HEK293 (cell line): ENCODE results near the gene ETV6.

ENCODE experiments used
- CTCF ChIA-PET: fragments of 350-600 bp; formaldehyde crosslinking; extraction: SDS; loops from one replicate; lab custom pipeline; 2021; ENCODE audit warnings: antibody characterized with exemption; lab: Yijun Ruan, JAX
- POLR2A ChIA-PET: fragments of 300-600 bp; formaldehyde crosslinking; extraction: SDS; loops from one replicate; lab custom pipeline; 2020; ENCODE audit warnings: antibody characterized with exemption, inconsistent platforms; lab: Yijun Ruan, JAX
- H3K27ac ChIP-seq: fragments of 200-500 bp; sonication (Bioruptor generic); 2 replicates; pipeline ENCODE4 v1.5.1; 2014; ENCODE audit warnings: low read depth, low read length, control low read depth, inconsistent platforms; ENCODE audit errors: extremely low read depth
- H3K36me3 ChIP-seq, 2 experiments: fragments of 200-500 bp in 1 of 2; sonication (Bioruptor generic) in 1 of 2; 1 replicate in 1 of 2; 2 replicates in 1 of 2; pipeline ENCODE4 v1.5.1; 2014 to 2017; ENCODE audit warnings: inconsistent platforms in 2 of 2, low read length in 2 of 2; ENCODE audit not compliant: control insufficient read depth in 2 of 2, insufficient read depth in 1 of 2
- H3K4me1 ChIP-seq: fragments of 200-500 bp; sonication (Bioruptor generic); 2 replicates; pipeline ENCODE4 v1.5.1; 2014; ENCODE audit warnings: mild to moderate bottlenecking, low read length, inconsistent platforms; ENCODE audit not compliant: control insufficient read depth, insufficient read depth
- H3K4me3 ChIP-seq: 2 replicates; pipeline ENCODE4 v1.5.1; 2011; ENCODE audit warnings: low read depth, mild to moderate bottlenecking, control low read depth, low read length, moderate library complexity
- H3K9me3 ChIP-seq: fragments of 200-500 bp; sonication (Bioruptor generic); 2 replicates; pipeline ENCODE4 v1.5.1; 2014; ENCODE audit warnings: low read depth, low read length, inconsistent platforms; ENCODE audit not compliant: control insufficient read depth, insufficient read depth
- BCL11A ChIP-seq: fragments of 450-650 bp; formaldehyde crosslinking; IDR thresholded peaks from 2 replicates; pipeline ENCODE4 v1.5.1; 2016; ENCODE audit warnings: low read depth, missing biosample characterization, missing genetic modification characterization
- HOXA7 ChIP-seq: sonication (generic); formaldehyde crosslinking; IDR thresholded peaks from 2 replicates; pipeline ENCODE4 v1.8.1; 2022; ENCODE audit warnings: missing genetic modification reagents, borderline replicate concordance
- HOXD13 ChIP-seq: sonication (generic); formaldehyde crosslinking; IDR thresholded peaks from 2 replicates; pipeline ENCODE4 v1.8.0; 2022; ENCODE audit warnings: missing genetic modification reagents, borderline replicate concordance
- KLF9 ChIP-seq: fragments of 450-650 bp; formaldehyde crosslinking; IDR thresholded peaks from 2 replicates; pipeline ENCODE4 v1.5.1; 2016; ENCODE audit warnings: missing biosample characterization, missing genetic modification characterization, low read depth
- SALL2 ChIP-seq: fragments of 450-650 bp; formaldehyde crosslinking; IDR thresholded peaks from 2 replicates; pipeline ENCODE4 v1.5.0; 2017; ENCODE audit warnings: missing biosample characterization, mild to moderate bottlenecking, missing genetic modification characterization, borderline replicate concordance
- TRIM28 ChIP-seq: IDR thresholded peaks from 2 replicates; pipeline ENCODE4 v1.6.1; 2011; ENCODE audit warnings: low read length, control low read depth, borderline replicate concordance
- WT1 ChIP-seq: fragments of 450-650 bp; formaldehyde crosslinking; IDR thresholded peaks from 2 replicates; pipeline ENCODE4 v1.5.1; 2016; ENCODE audit warnings: missing biosample characterization, missing genetic modification characterization
- ZBTB48 ChIP-seq: fragments of 450-650 bp; formaldehyde crosslinking; IDR thresholded peaks from 2 replicates; pipeline ENCODE4 v1.5.1; 2016; ENCODE audit warnings: missing biosample characterization, missing genetic modification characterization
- ZFP3 ChIP-seq: fragments of 450-650 bp; formaldehyde crosslinking; IDR thresholded peaks from 2 replicates; pipeline ENCODE4 v1.5.1; 2016; ENCODE audit warnings: low read depth, missing biosample characterization, missing genetic modification characterization
- ZFP69B ChIP-seq: fragments of 450-650 bp; formaldehyde crosslinking; IDR thresholded peaks from 2 replicates; pipeline ENCODE4 v1.5.1; 2016; ENCODE audit warnings: missing biosample characterization, missing genetic modification characterization
- ZNF248 ChIP-seq: fragments of 450-650 bp; formaldehyde crosslinking; IDR thresholded peaks from 2 replicates; pipeline ENCODE4 v1.5.1; 2017; ENCODE audit warnings: missing biosample characterization, missing genetic modification characterization
- ZNF350 ChIP-seq: fragments of 450-650 bp; formaldehyde crosslinking; IDR thresholded peaks from 2 replicates; pipeline ENCODE4 v1.5.0; 2017; ENCODE audit warnings: missing biosample characterization, mild to moderate bottlenecking, missing genetic modification characterization
- ZNF473 ChIP-seq: fragments of 450-650 bp; formaldehyde crosslinking; IDR thresholded peaks from 2 replicates; pipeline ENCODE4 v1.5.1; 2017; ENCODE audit warnings: missing biosample characterization, missing genetic modification characterization
- ZNF510 ChIP-seq: fragments of 450-650 bp; formaldehyde crosslinking; IDR thresholded peaks from 2 replicates; pipeline ENCODE4 v1.5.1; 2018; ENCODE audit warnings: mild to moderate bottlenecking, missing genetic modification characterization, missing biosample characterization; ENCODE audit not compliant: insufficient replicate concordance
- ZNF514 ChIP-seq: fragments of 450-650 bp; formaldehyde crosslinking; IDR thresholded peaks from 2 replicates; pipeline ENCODE4 v1.5.1; 2016; ENCODE audit warnings: missing biosample characterization, missing genetic modification characterization
- ZNF544 ChIP-seq: fragments of 450-650 bp; formaldehyde crosslinking; IDR thresholded peaks from 2 replicates; pipeline ENCODE4 v1.5.0; 2017; ENCODE audit warnings: missing biosample characterization, missing genetic modification characterization
- ZNF600 ChIP-seq: fragments of 450-650 bp; formaldehyde crosslinking; IDR thresholded peaks from 2 replicates; pipeline ENCODE4 v1.5.1; 2016; ENCODE audit warnings: missing biosample characterization, missing genetic modification characterization
- ZNF624 ChIP-seq: fragments of 450-650 bp; formaldehyde crosslinking; IDR thresholded peaks from 2 replicates; pipeline ENCODE4 v1.5.1; 2017; ENCODE audit warnings: missing biosample characterization, missing genetic modification characterization
- ZNF629 ChIP-seq: fragments of 450-650 bp; formaldehyde crosslinking; IDR thresholded peaks from 2 replicates; pipeline ENCODE4 v1.5.1; 2017; ENCODE audit warnings: missing biosample characterization, missing genetic modification characterization
- ZNF76 ChIP-seq: fragments of 450-650 bp; formaldehyde crosslinking; IDR thresholded peaks from 2 replicates; pipeline ENCODE4; 2016; ENCODE audit warnings: low read depth, missing biosample characterization, missing genetic modification characterization, borderline replicate concordance
- ZNF837 ChIP-seq: fragments of 450-650 bp; formaldehyde crosslinking; IDR thresholded peaks from 2 replicates; pipeline ENCODE4 v1.5.1; 2016; ENCODE audit warnings: missing biosample characterization, missing genetic modification characterization
- TF ChIP-seq, protein P1 (sequence below): fragments of 450-650 bp; formaldehyde crosslinking; IDR thresholded peaks from 2 replicates; pipeline ENCODE4 v1.5.1; 2016; ENCODE audit warnings: missing biosample characterization, missing genetic modification characterization
- TF ChIP-seq, protein P2 (sequence below): fragments of 450-650 bp; IDR thresholded peaks from 2 replicates; pipeline ENCODE4 v1.5.1; 2018; ENCODE audit warnings: missing biosample characterization, mild to moderate bottlenecking, missing genetic modification characterization
- TF ChIP-seq, protein P3 (sequence below): fragments of 450-650 bp; formaldehyde crosslinking; IDR thresholded peaks from 2 replicates; pipeline ENCODE4 v1.5.1; 2016; ENCODE audit warnings: missing biosample characterization, missing genetic modification characterization
- TF ChIP-seq, protein P4 (sequence below): fragments of 450-650 bp; formaldehyde crosslinking; IDR thresholded peaks from 2 replicates; pipeline ENCODE4 v1.5.0; 2017; ENCODE audit warnings: missing biosample characterization, missing genetic modification characterization, borderline replicate concordance
- TF ChIP-seq, protein P5 (sequence below): fragments of 450-650 bp; formaldehyde crosslinking; IDR thresholded peaks from 2 replicates; pipeline ENCODE4 v1.5.1; 2017; ENCODE audit warnings: missing biosample characterization, missing genetic modification characterization

Gene ETV6

DNA sequence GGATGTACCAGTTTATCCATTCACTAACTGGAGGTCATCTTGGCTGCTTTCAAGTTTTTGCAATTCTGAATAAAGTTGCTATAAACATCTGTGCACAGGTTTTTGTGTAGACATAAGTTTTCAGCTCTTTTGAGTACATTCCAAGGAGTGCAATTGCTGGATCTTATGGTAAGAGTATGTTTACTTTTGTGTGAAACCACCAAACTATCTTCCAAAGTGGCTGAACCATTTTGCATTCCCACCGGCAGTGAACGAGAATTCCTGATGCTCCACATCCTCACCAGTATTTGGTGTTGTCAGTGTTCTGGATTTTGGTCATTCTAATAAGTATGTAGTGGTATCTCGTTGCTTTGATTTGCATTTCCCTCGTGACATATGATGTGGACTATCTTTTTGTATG is 270.8 kb downstream of the ETV6 start:
- ChIA-PET POLR2A (no interaction called here), CTCF (no interaction called here)
- H3K4me1 ChIP-seq, result no peaks in the 10 kb centered on the region

DNA sequence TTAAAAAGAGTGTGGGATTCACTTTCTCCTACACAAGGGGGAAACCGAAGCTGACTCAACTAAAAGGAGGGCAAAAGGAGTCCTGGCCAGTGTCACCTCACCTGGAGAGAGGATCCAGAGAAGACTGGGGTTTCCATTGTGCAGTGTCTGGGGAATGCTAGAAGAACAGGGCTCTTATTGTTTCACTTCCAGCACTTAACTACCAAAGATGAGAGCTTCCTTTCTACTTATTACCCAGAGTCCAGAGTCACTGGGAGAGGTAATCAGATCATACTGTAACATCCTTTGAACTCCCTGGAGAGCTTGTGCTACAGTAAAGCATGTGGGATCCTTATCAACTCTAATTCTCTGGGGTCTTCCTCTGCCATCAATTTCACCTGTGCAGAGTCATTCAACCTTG is 272.9 kb downstream of the ETV6 start:
- Histone ChIP-seq H3K4me3 (no peak overlapping the region), H3K4me1 (no peaks in the 10 kb centered on the region), H3K36me3 (no peaks in the 10 kb centered on the region), H3K9me3 (no peaks in the 10 kb centered on the region), H3K27ac (no peak overlapping the region)
- TF ChIP-seq, protein P1, sequence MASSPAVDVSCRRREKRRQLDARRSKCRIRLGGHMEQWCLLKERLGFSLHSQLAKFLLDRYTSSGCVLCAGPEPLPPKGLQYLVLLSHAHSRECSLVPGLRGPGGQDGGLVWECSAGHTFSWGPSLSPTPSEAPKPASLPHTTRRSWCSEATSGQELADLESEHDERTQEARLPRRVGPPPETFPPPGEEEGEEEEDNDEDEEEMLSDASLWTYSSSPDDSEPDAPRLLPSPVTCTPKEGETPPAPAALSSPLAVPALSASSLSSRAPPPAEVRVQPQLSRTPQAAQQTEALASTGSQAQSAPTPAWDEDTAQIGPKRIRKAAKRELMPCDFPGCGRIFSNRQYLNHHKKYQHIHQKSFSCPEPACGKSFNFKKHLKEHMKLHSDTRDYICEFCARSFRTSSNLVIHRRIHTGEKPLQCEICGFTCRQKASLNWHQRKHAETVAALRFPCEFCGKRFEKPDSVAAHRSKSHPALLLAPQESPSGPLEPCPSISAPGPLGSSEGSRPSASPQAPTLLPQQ (tag by site-specific recombination), result no peak
- TF ChIP-seq ZNF629, result no peak
- no peak for TF ChIP-seq ZNF473 (tag by site-specific recombination)
- no peak for TF ChIP-seq ZBTB48 (tag by site-specific recombination)
- no peak for TF ChIP-seq HOXD13 (CRISPR knock-in tag)
- no peak for TF ChIP-seq WT1 (tag by site-specific recombination)
- no peak for TF ChIP-seq KLF9
- TF ChIP-seq ZNF510 (tag by site-specific recombination), result no peak
- TF ChIP-seq, protein P2, sequence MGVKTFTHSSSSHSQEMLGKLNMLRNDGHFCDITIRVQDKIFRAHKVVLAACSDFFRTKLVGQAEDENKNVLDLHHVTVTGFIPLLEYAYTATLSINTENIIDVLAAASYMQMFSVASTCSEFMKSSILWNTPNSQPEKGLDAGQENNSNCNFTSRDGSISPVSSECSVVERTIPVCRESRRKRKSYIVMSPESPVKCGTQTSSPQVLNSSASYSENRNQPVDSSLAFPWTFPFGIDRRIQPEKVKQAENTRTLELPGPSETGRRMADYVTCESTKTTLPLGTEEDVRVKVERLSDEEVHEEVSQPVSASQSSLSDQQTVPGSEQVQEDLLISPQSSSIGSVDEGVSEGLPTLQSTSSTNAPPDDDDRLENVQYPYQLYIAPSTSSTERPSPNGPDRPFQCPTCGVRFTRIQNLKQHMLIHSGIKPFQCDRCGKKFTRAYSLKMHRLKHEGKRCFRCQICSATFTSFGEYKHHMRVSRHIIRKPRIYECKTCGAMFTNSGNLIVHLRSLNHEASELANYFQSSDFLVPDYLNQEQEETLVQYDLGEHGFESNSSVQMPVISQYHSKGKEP (tag by site-specific recombination), result no peak
- no peak for TF ChIP-seq ZNF248 (tag by site-specific recombination)
- no peak for TF ChIP-seq ZFP69B (tag by site-specific recombination)
- no peak for TF ChIP-seq ZFP3 (tag by site-specific recombination)
- TF ChIP-seq ZNF514 (tag by site-specific recombination), result no peak
- no peak for TF ChIP-seq ZNF350 (tag by site-specific recombination)
- ChIA-PET POLR2A (no interaction called here), CTCF (interaction anchor here (0.6 to 1.4 kb wide), 3 partner anchors 111 to 440 kb away, joined by 3 read pairs; no protein-coding TSS in a partner anchor)

More for the DNA sequence above, 270.8 kb downstream of the ETV6 start:
- Histone ChIP-seq H3K27ac (no peak overlapping the region), H3K4me3 (no peak overlapping the region), H3K36me3 (no peaks in the 10 kb centered on the region)
- TF ChIP-seq, protein P3, sequence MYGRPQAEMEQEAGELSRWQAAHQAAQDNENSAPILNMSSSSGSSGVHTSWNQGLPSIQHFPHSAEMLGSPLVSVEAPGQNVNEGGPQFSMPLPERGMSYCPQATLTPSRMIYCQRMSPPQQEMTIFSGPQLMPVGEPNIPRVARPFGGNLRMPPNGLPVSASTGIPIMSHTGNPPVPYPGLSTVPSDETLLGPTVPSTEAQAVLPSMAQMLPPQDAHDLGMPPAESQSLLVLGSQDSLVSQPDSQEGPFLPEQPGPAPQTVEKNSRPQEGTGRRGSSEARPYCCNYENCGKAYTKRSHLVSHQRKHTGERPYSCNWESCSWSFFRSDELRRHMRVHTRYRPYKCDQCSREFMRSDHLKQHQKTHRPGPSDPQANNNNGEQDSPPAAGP (tag by site-specific recombination), result no peak
- TF ChIP-seq SALL2 (tag by site-specific recombination), result no peak
- TF ChIP-seq, all 188 proteins: peak for 0
- H3K9me3 ChIP-seq, result no peaks in the 10 kb centered on the region

DNA sequence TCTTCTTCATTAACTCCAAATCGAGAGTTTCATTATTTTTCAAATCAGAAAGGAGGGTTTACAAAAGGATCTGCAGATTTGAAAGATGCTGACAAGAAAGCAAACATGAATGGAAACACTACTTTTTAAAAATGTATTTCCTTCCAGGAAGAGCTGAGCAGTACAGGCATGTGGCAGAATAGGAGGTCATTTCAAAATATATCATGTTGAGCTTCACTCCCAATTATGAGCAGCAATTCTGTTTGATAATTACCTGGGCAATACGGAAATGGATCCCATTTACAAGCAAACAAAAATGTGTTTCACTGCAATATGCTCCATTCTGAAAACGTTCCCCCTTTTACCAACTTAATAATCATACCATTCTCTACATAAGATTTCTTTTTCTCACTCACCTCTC is 273.6 kb downstream of the ETV6 start:
- ChIA-PET CTCF (no interaction called here), POLR2A (no interaction called here)
- Histone ChIP-seq H3K9me3 (no peaks in the 10 kb centered on the region), H3K36me3 (no peaks in the 10 kb centered on the region), H3K4me1 (no peaks in the 10 kb centered on the region), H3K4me3 (no peak overlapping the region), H3K27ac (no peak overlapping the region)
- TF ChIP-seq BCL11A (tag by site-specific recombination) (no peak), ZNF76 (no peak), ZNF600 (tag by site-specific recombination) (no peak), HOXA7 (CRISPR knock-in tag) (no peak), ZNF624 (no peak), TRIM28 (no peak), ZNF544 (no peak), ZNF837 (tag by site-specific recombination) (no peak)
- TF ChIP-seq, protein P4, sequence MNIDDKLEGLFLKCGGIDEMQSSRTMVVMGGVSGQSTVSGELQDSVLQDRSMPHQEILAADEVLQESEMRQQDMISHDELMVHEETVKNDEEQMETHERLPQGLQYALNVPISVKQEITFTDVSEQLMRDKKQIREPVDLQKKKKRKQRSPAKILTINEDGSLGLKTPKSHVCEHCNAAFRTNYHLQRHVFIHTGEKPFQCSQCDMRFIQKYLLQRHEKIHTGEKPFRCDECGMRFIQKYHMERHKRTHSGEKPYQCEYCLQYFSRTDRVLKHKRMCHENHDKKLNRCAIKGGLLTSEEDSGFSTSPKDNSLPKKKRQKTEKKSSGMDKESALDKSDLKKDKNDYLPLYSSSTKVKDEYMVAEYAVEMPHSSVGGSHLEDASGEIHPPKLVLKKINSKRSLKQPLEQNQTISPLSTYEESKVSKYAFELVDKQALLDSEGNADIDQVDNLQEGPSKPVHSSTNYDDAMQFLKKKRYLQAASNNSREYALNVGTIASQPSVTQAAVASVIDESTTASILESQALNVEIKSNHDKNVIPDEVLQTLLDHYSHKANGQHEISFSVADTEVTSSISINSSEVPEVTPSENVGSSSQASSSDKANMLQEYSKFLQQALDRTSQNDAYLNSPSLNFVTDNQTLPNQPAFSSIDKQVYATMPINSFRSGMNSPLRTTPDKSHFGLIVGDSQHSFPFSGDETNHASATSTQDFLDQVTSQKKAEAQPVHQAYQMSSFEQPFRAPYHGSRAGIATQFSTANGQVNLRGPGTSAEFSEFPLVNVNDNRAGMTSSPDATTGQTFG, result no peak
- TF ChIP-seq, protein P5, sequence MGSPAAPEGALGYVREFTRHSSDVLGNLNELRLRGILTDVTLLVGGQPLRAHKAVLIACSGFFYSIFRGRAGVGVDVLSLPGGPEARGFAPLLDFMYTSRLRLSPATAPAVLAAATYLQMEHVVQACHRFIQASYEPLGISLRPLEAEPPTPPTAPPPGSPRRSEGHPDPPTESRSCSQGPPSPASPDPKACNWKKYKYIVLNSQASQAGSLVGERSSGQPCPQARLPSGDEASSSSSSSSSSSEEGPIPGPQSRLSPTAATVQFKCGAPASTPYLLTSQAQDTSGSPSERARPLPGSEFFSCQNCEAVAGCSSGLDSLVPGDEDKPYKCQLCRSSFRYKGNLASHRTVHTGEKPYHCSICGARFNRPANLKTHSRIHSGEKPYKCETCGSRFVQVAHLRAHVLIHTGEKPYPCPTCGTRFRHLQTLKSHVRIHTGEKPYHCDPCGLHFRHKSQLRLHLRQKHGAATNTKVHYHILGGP (tag by site-specific recombination), result no peak
